HepG2 (cell line): ENCODE measurements around the gene C1QL4.

Experiments
- CTCF ChIP-seq: sonication (generic); formaldehyde crosslinking; IDR thresholded peaks from 2 replicates; pipeline ENCODE4 v1.5.0; 2020; ENCODE audit warnings: mild to moderate bottlenecking, missing genetic modification reagents, moderate library complexity
- FOSL1 ChIP-seq: sonication (generic); formaldehyde crosslinking; IDR thresholded peaks from 2 replicates; pipeline ENCODE4 v1.9.0; 2021; ENCODE audit warnings: missing genetic modification reagents, borderline replicate concordance
- FOXJ3 ChIP-seq: sonication (generic); formaldehyde crosslinking; IDR thresholded peaks from 2 replicates; pipeline ENCODE4 v1.4.0; 2020; ENCODE audit warnings: missing genetic modification reagents, mild to moderate bottlenecking, borderline replicate concordance
- POLR2AphosphoS5 ChIP-seq: IDR thresholded peaks from 2 replicates; pipeline ENCODE4 v1.6.1; 2012; ENCODE audit warnings: low read depth, low read length
- SMARCE1 ChIP-seq: fragments of 450-650 bp; IDR thresholded peaks from 2 replicates; pipeline ENCODE4 v1.6.1; 2017; ENCODE audit warnings: borderline replicate concordance
- TFDP2 ChIP-seq: sonication (generic); formaldehyde crosslinking; IDR thresholded peaks from 2 replicates; pipeline ENCODE4 v1.4.0; 2020; ENCODE audit warnings: missing genetic modification reagents
- TF ChIP-seq, protein P1 (sequence below): sonication (generic); formaldehyde crosslinking; IDR thresholded peaks from 2 replicates; pipeline ENCODE4 v1.4.0; 2020; ENCODE audit warnings: missing genetic modification reagents

- no peak for TF ChIP-seq POLR2AphosphoS5
- TF ChIP-seq SMARCE1: no peak
- TF ChIP-seq FOXJ3 (CRISPR knock-in tag): no peak
- no peak for TF ChIP-seq TFDP2 (CRISPR knock-in tag)
- TF ChIP-seq, protein P1, sequence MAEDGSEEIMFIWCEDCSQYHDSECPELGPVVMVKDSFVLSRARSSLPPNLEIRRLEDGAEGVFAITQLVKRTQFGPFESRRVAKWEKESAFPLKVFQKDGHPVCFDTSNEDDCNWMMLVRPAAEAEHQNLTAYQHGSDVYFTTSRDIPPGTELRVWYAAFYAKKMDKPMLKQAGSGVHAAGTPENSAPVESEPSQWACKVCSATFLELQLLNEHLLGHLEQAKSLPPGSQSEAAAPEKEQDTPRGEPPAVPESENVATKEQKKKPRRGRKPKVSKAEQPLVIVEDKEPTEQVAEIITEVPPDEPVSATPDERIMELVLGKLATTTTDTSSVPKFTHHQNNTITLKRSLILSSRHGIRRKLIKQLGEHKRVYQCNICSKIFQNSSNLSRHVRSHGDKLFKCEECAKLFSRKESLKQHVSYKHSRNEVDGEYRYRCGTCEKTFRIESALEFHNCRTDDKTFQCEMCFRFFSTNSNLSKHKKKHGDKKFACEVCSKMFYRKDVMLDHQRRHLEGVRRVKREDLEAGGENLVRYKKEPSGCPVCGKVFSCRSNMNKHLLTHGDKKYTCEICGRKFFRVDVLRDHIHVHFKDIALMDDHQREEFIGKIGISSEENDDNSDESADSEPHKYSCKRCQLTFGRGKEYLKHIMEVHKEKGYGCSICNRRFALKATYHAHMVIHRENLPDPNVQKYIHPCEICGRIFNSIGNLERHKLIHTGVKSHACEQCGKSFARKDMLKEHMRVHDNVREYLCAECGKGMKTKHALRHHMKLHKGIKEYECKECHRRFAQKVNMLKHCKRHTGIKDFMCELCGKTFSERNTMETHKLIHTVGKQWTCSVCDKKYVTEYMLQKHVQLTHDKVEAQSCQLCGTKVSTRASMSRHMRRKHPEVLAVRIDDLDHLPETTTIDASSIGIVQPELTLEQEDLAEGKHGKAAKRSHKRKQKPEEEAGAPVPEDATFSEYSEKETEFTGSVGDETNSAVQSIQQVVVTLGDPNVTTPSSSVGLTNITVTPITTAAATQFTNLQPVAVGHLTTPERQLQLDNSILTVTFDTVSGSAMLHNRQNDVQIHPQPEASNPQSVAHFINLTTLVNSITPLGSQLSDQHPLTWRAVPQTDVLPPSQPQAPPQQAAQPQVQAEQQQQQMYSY (CRISPR knock-in tag): no peak
- TF ChIP-seq CTCF (CRISPR knock-in tag): no peak
- TF ChIP-seq FOSL1: no peak
Measured at GRCh38 chr12:49297695-49298060, 39.3 kb downstream of the C1QL4 start.
